Activated naive CD8-positive, alpha-beta T cell (primary cell): ENCODE measurements around the gene TAF5L.
"Not testable (repeated sequence)": the region's sequence is repeated elsewhere in the genome, so short reads cannot be mapped to it uniquely, and the experiment has no call there.

Experiments used
- H3K27ac Mint-ChIP-seq: one replicate; pipeline ENCODE4 v1.8.0; 2021; ENCODE audit warnings: mixed read lengths
- H3K27me3 Mint-ChIP-seq: one replicate; pipeline ENCODE4 v1.8.0; 2021; ENCODE audit warnings: mixed read lengths
- H3K36me3 Mint-ChIP-seq: one replicate; pipeline ENCODE4 v1.8.0; 2021; ENCODE audit warnings: mixed read lengths
- H3K4me1 Mint-ChIP-seq: one replicate; pipeline ENCODE4 v1.8.0; 2021; ENCODE audit warnings: low read depth, mixed read lengths
- H3K4me3 Mint-ChIP-seq: one replicate; pipeline ENCODE4 v1.8.0; 2021; ENCODE audit warnings: mild to moderate bottlenecking, mixed read lengths
- H3K9me3 Mint-ChIP-seq: one replicate; pipeline ENCODE4 v1.8.0; 2021; ENCODE audit warnings: low read depth, mixed read lengths

TAF5L gene

GRCh38 chr1:229578168-229579058 lies 47.5 kb downstream of the TAF5L start:
- H3K4me3 Mint-ChIP-seq: no peak overlapping the region
- no peak overlapping the region for H3K27ac Mint-ChIP-seq

GRCh38 chr1:229574679-229575442 lies 51.1 kb downstream of the TAF5L start:
- H3K4me1 Mint-ChIP-seq: no peaks in the 10 kb centered on the region
- H3K4me3 Mint-ChIP-seq: no peak overlapping the region
- H3K9me3 Mint-ChIP-seq: no peaks in the 10 kb centered on the region
- peaks cover 3% of the 10 kb centered on the region for H3K27me3 Mint-ChIP-seq
- H3K36me3 Mint-ChIP-seq: no peaks in the 10 kb centered on the region
- H3K27ac Mint-ChIP-seq: no peak overlapping the region

More at GRCh38 chr1:229578168-229579058, 47.5 kb downstream of the TAF5L start:
- no peaks in the 10 kb centered on the region for H3K9me3 Mint-ChIP-seq
- no peaks in the 10 kb centered on the region for H3K36me3 Mint-ChIP-seq
- H3K27me3 Mint-ChIP-seq: peaks cover 3% of the 10 kb centered on the region
- H3K4me1 Mint-ChIP-seq: no peaks in the 10 kb centered on the region

- no peaks in the 10 kb centered on the region for H3K9me3 Mint-ChIP-seq
- no peak overlapping the region for H3K4me3 Mint-ChIP-seq
- H3K27me3 Mint-ChIP-seq: no peaks in the 10 kb centered on the region
- H3K36me3 Mint-ChIP-seq: no peaks in the 10 kb centered on the region
- no peaks in the 10 kb centered on the region for H3K4me1 Mint-ChIP-seq
- H3K27ac Mint-ChIP-seq: no peak overlapping the region
Observed at GRCh38 chr1:229572286-229572685, 53.6 kb downstream of the TAF5L start.

- no peaks in the 10 kb centered on the region for H3K36me3 Mint-ChIP-seq
- H3K27ac Mint-ChIP-seq: no peak overlapping the region
- no peaks in the 10 kb centered on the region for H3K27me3 Mint-ChIP-seq
- no peaks in the 10 kb centered on the region for H3K4me1 Mint-ChIP-seq
- H3K4me3 Mint-ChIP-seq: no peak overlapping the region
- H3K9me3 Mint-ChIP-seq: no peaks in the 10 kb centered on the region
Observed at GRCh38 chr1:229570891-229571516, 54.9 kb downstream of the TAF5L start.

- Mint-ChIP-seq H3K27ac (no peak overlapping the region), H3K27me3 (no peaks in the 10 kb centered on the region)
Observed at GRCh38 chr1:229570305-229570704, 55.6 kb downstream of the TAF5L start.

GRCh38 chr1:229567109-229567868 lies 58.6 kb downstream of the TAF5L start:
- Mint-ChIP-seq H3K27ac (no peak overlapping the region), H3K4me1 (no peaks in the 10 kb centered on the region), H3K9me3 (no peaks in the 10 kb centered on the region), H3K36me3 (no peaks in the 10 kb centered on the region), H3K4me3 (no peak overlapping the region), H3K27me3 (no peaks in the 10 kb centered on the region)

More at GRCh38 chr1:229570305-229570704, 55.6 kb downstream of the TAF5L start:
- Mint-ChIP-seq H3K4me1 (no peaks in the 10 kb centered on the region), H3K9me3 (no peaks in the 10 kb centered on the region), H3K36me3 (no peaks in the 10 kb centered on the region), H3K4me3 (no peak overlapping the region)

GRCh38 chr1:229563701-229564100 lies 62.2 kb downstream of the TAF5L start:
- H3K27ac Mint-ChIP-seq: no peak overlapping the region
- H3K27me3 Mint-ChIP-seq: no peaks in the 10 kb centered on the region
- H3K4me3 Mint-ChIP-seq: no peak overlapping the region
- H3K9me3 Mint-ChIP-seq: no peaks in the 10 kb centered on the region
- H3K36me3 Mint-ChIP-seq: no peaks in the 10 kb centered on the region
- H3K4me1 Mint-ChIP-seq: peaks cover 6% of the 10 kb centered on the region

- Mint-ChIP-seq H3K27ac (no peak overlapping the region), H3K4me1 (peaks cover 6% of the 10 kb centered on the region), H3K9me3 (no peaks in the 10 kb centered on the region), H3K4me3 (no peak overlapping the region), H3K36me3 (no peaks in the 10 kb centered on the region), H3K27me3 (no peaks in the 10 kb centered on the region)
Observed at GRCh38 chr1:229563241-229563640, 62.7 kb downstream of the TAF5L start.

GRCh38 chr1:229562686-229563085 lies 63.2 kb downstream of the TAF5L start:
- no peaks in the 10 kb centered on the region for H3K36me3 Mint-ChIP-seq
- H3K27ac Mint-ChIP-seq: no peak overlapping the region
- H3K4me1 Mint-ChIP-seq: peaks cover 6% of the 10 kb centered on the region
- H3K9me3 Mint-ChIP-seq: no peaks in the 10 kb centered on the region
- H3K27me3 Mint-ChIP-seq: no peaks in the 10 kb centered on the region
- no peak overlapping the region for H3K4me3 Mint-ChIP-seq

- Mint-ChIP-seq H3K27me3 (no peaks in the 10 kb centered on the region), H3K4me3 (no peak overlapping the region), H3K9me3 (no peaks in the 10 kb centered on the region), H3K4me1 (peaks cover 21% of the 10 kb centered on the region), H3K36me3 (no peaks in the 10 kb centered on the region), H3K27ac (no peak overlapping the region)
Observed at GRCh38 chr1:229561141-229561540, 64.8 kb downstream of the TAF5L start.

GRCh38 chr1:229560124-229560523 lies 65.8 kb downstream of the TAF5L start:
- not testable (repeated sequence) for H3K9me3 Mint-ChIP-seq, H3K27ac Mint-ChIP-seq, H3K36me3 Mint-ChIP-seq, H3K27me3 Mint-ChIP-seq
- Mint-ChIP-seq H3K4me1 (peaks cover 24% of the 10 kb centered on the region), H3K4me3 (peak overlapping the region; percentile 47)

- not testable (repeated sequence) for H3K9me3 Mint-ChIP-seq, H3K36me3 Mint-ChIP-seq, H3K27me3 Mint-ChIP-seq
- peak overlapping the region; percentile 96 for H3K4me3 Mint-ChIP-seq
- H3K27ac Mint-ChIP-seq: peak overlapping the region; percentile 88
- H3K4me1 Mint-ChIP-seq: peaks cover 28% of the 10 kb centered on the region
Observed at GRCh38 chr1:229559336-229559801, 66.6 kb downstream of the TAF5L start.

GRCh38 chr1:229558460-229559335 lies 67.2 kb downstream of the TAF5L start, which contains the start of gene ABCB10:
Gene ABCB10, minus strand, starts transcription at chr1:229558707. Its CDS starts 55 bp downstream, at chr1:229558652.
- Mint-ChIP-seq H3K9me3 (no peaks in the 10 kb centered on the region), H3K27ac (peak within 1 kb of the TSS; percentile 88), H3K4me1 (peaks cover 32% of the 10 kb centered on the region), H3K27me3 (no peaks in the 10 kb centered on the region), H3K36me3 (no peaks in the 10 kb centered on the region), H3K4me3 (peak within 1 kb of the TSS; percentile 96)
